DMS153 treated with DMSO at 0.1 percent for 48 hours (cell line): ENCODE results near the gene CAD.
A peak's percentile ranks its signal among the peaks of the same experiment; 100 is the strongest.
"Not testable (repeated sequence)": the region's sequence is repeated elsewhere in the genome, so short reads cannot be mapped to it uniquely, and the experiment has no call there.

Experiments used
- DNase-seq: peaks from one replicate; lab custom pipeline; 2025; ENCODE audit not compliant: unreplicated experiment; lab: John Stamatoyannopoulos, UW

The CAD gene

GRCh38 chr2:27255187-27255586 lies 38.0 kb downstream of the CAD start:
- no peak for DNase-seq

GRCh38 chr2:27255660-27256059 lies 38.5 kb downstream of the CAD start:
- no peak for DNase-seq

GRCh38 chr2:27256855-27257454 lies 39.8 kb downstream of the CAD start:
- no peak for DNase-seq

GRCh38 chr2:27258051-27258450 lies 40.9 kb downstream of the CAD start:
- no peak for DNase-seq

GRCh38 chr2:27261241-27261925 lies 44.2 kb downstream of the CAD start:
- no peak for DNase-seq

GRCh38 chr2:27261926-27262298 lies 44.7 kb downstream of the CAD start:
- no peak for DNase-seq

GRCh38 chr2:27262379-27263286 lies 45.5 kb downstream of the CAD start, which contains the start of gene SLC30A3:
SLC30A3 (minus strand) TSS chr2:27263047; CDS start chr2:27262906, 141 bp downstream.
- DNase-seq, result no peak

GRCh38 chr2:27263287-27264252 lies 46.4 kb downstream of the CAD start:
- DNase-seq, result no peak

- DNase-seq, result no peak
These were observed 47.1 kb downstream of the CAD start for GRCh38 chr2:27264253-27264752.

GRCh38 chr2:27264753-27265535 lies 47.8 kb downstream of the CAD start:
- DNase-seq, result peak; percentile 37

- DNase-seq, result no peak
These were observed 48.3 kb downstream of the CAD start for GRCh38 chr2:27265536-27265870.

GRCh38 chr2:27268296-27268695 lies 51.1 kb downstream of the CAD start:
- not testable (repeated sequence) for DNase-seq

- no peak for DNase-seq
These were observed 53.0 kb downstream of the CAD start for GRCh38 chr2:27270131-27270530.

GRCh38 chr2:27270670-27271069 lies 53.5 kb downstream of the CAD start:
- no peak for DNase-seq

- no peak for DNase-seq
These were observed 54.6 kb downstream of the CAD start for GRCh38 chr2:27271631-27272340.

- DNase-seq, result not testable (repeated sequence)
These were observed 55.7 kb downstream of the CAD start for GRCh38 chr2:27272537-27273522.

- no peak for DNase-seq
These were observed 58.3 kb downstream of the CAD start, which contains the start of gene DNAJC5G for GRCh38 chr2:27275211-27276150. DNAJC5G (plus strand) TSS chr2:27275433; CDS start chr2:27276729, 1,296 bp downstream.
